Raji (cell line): ENCODE measurements around the gene PLA2G4A.

Experiments used
- POLR2A ChIP-seq: IDR thresholded peaks from 2 replicates; pipeline ENCODE4 v1.6.1; 2011; ENCODE audit warnings: low read depth, low read length, control low read depth; ENCODE audit not compliant: insufficient read depth

Gene PLA2G4A

GRCh38 chr1:186923486-186923885, 94.7 kb downstream of the PLA2G4A start:
- no peak for TF ChIP-seq POLR2A

GRCh38 chr1:186925881-186926669, 97.3 kb downstream of the PLA2G4A start:
- no peak for TF ChIP-seq POLR2A

- TF ChIP-seq POLR2A: no peak
Observed at GRCh38 chr1:186927884-186928283, 99.1 kb downstream of the PLA2G4A start.

GRCh38 chr1:186930238-186930637, 101.5 kb downstream of the PLA2G4A start:
- no peak for TF ChIP-seq POLR2A

DNA sequence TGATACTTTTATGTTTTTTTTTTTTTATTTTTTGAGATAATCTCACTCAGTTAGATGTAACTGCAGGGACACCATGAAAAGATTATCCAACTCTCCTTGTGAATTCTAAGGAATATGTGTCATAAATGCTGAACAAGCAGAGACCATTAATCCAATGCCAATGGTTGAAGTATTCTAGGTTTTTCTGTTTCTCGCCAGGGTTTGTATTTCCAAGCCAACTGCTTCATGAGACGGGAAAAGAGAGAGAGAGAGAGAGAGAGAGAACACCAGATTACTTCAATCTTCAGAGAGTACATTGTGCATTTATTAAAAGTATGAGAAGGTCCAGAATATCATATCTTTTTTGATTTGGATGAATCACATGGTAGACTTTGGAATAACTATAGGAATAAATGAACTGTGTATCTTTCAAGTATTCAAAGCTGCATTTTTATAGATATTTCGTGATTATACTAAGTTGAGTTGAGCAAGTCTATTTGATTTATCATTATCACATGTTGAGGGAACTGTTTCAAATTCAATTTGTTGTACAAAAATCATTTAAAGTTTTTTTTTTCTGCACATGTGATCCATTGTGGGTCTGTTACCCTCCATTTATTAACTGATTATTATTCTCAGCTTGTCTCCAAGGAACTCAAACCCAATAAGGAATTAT, 108.4 kb downstream of the PLA2G4A start:
- TF ChIP-seq POLR2A: no peak

DNA sequence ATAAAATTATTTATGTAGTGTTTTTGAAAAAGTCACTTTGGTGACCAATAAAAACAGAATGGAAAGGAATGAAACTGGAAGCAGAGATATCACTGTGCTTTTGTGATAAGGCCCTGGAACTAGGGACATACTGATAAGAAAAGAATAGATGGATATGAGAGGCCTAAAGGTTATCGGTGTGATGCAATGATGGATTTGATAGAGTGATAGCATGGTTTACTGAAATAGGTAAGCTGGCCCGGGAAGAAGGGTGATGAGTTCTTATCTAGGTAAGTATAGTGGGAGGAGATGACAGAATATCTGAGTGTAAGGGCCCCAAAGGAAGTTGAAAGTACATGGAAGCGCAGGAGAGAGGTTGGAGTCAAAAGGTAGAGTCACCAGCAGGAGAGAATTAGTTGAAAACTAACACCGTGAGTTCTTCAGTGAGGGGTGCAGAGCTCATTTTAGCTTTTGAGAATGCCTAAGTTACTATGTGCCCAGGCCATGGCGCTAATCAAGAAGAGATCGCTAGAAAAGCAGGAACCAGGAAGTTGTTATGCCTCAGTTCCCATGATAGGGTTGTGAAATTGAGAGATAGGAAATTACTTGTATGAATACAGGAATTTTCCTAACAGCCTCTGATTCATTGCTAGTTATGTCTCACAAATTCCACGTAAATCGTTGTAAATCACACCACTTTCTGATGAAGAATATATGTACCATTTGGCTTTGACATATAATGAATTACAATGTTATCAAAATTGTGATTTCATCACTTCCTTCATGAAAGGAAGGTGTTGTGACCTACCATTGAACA, 115.3 kb downstream of the PLA2G4A start:
- no peak for TF ChIP-seq POLR2A

GRCh38 chr1:186945146-186945545, 116.4 kb downstream of the PLA2G4A start:
- no peak for TF ChIP-seq POLR2A

- no peak for TF ChIP-seq POLR2A
Observed at GRCh38 chr1:186948535-186948934, 119.8 kb downstream of the PLA2G4A start.

DNA sequence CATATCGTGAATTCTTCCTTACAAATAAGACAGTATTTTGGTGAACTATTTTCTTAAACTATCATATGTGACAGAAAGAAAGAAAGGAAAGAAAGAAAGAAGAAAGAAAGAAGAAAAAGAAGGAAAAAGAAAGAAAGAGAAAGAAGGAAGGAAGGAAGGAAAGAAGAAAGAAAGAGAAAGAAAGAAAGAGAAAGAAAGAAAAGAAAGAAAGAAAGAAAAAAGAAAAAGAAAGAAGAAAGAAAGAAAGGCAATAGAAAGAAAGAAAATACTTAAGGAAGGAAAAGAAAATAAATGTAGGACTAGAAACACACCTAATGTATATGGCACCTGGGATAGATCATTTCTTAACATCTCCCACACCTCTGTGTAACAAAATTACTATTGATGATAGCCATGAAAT, 120.4 kb downstream of the PLA2G4A start:
- TF ChIP-seq POLR2A: no peak

DNA sequence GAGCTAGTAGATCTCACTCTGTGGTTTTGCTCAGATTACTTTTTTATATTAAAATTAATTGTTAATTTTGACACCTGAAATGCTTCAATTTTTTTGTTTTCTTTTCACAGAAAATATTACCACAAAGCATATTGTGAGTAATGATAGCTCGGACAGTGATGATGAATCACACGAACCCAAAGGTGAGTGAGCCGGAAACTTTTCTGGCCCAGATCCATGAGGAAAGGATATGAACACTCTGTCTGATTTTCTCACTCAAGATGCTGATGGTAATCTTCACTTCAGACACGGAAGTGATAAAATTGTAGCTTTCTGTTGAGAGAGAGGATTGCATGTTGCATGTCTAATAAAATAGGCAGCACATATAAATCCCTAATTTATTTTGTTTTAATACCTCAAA, 121.8 kb downstream of the PLA2G4A start:
- no peak for TF ChIP-seq POLR2A

DNA sequence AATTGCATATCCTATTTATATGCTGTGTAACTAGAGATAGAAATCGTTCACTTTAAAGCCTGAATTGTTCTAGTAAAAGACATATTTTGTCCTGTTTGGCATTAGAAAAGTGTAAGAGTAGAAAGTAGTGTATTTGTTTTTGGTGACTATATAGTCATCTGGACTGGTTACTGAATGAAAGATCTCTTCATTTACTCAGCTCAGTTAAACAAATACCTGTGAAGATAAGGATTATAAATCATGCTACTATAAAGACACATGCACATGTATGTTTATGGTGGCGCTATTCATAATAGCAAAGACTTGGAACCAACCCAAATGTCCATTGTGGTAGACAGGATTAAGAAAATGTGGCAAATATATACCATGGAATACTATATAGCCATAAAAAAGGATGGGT, 125.1 kb downstream of the PLA2G4A start:
- TF ChIP-seq POLR2A: no peak

DNA sequence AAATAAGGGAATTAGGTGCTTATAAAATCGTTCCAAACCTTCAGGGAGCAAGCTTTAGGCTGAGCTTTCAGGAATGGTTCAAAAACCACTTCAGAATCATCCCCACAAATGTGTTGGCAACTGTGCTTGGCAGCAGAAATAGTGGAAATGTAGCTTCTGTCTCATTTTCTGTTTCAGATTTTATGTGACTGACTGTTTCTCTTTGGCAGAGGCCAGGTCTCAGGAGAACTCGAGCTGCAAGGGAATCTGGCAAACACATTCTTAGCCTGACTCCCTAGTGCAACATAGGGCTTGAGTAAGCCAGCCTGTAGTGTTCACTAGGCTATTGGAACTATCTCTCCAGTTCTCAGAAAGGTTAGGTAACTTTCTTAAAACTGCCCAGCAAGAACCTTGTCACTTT, 128.6 kb downstream of the PLA2G4A start:
- TF ChIP-seq POLR2A: no peak

DNA sequence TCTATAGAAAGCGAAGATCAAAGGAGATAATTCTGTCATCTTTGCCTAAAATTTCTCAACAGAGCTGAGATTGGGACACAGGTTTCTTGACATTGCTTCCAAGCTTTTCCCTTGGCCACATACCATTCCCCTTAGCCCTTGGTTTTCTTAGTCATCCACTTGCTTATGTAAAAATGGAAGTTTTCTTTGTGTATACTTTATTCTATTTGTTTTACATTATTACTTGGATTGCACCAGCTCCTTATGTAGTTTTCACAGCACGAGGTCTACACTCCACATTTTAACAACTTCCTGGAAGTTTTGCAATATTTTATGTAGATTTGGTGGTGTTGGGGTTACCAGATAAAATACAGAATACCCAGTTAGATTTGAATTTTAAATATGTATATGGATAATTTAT, 129.8 kb downstream of the PLA2G4A start:
- no peak for TF ChIP-seq POLR2A

DNA sequence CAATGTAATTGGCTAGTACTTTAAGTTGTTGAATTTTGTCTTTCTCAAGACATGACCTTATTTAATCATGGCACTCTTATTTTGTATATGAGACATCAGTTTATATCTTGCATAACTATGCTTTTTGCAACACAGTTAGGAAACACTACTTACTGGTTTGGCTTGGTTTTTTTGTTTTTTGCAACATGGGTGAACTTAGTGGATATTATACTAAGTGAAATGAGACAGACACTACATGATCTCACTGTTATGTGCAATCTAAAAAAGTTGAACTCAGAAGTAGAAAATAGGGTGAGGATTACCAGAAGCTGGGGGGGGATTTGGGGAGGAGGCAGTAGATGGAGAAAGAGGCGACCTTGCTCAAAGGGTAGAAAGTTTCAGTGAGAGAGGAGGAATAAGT, 132.1 kb downstream of the PLA2G4A start:
- TF ChIP-seq POLR2A: no peak

- no peak for TF ChIP-seq POLR2A
Observed at GRCh38 chr1:186965847-186966246, 137.1 kb downstream of the PLA2G4A start.

- TF ChIP-seq POLR2A: no peak
Observed at GRCh38 chr1:186966456-186966855, 137.7 kb downstream of the PLA2G4A start.
